PC-9 (cell line): ENCODE results near the gene CNPPD1. TPM values are rescaled to one million over a fixed set of nuclear protein-coding genes. Genes with fewer than 3 reads are reported as not detected.

Experiments used
- BruUV-seq: library from RNA; stranded (reverse); fragments of 400-500 nt; replicated peaks from 2 replicates; lab custom pipeline; 2021; lab: Mats Ljungman, UMichigan
- CTCF ChIA-PET: fragments of 300-600 bp; sonication (Branson Sonifier 250); formaldehyde crosslinking; loops from one replicate; lab custom pipeline; 2022; ENCODE audit warnings: antibody characterized with exemption; lab: Charles Lee
- POLR2A ChIA-PET: fragments of 300-600 bp; sonication (Branson Sonifier 250); formaldehyde crosslinking; loops from one replicate; lab custom pipeline; 2022; ENCODE audit warnings: antibody characterized with exemption; ENCODE audit not compliant: unreplicated experiment; lab: Charles Lee
- DNase-seq, 2 experiments: peaks; one replicate each; pipeline versions ENCODE4 v3.0.0 to v3.0.0-alpha.2; 2015 to 2022; ENCODE audit warnings: mixed read lengths in 1 of 2
- H2AFZ ChIP-seq: fragments of 200-600 bp; sonication (generic); 2 replicates; pipeline ENCODE4 v1.8.1; 2017; ENCODE audit warnings: antibody characterized with exemption
- H3F3A ChIP-seq: fragments of 200-600 bp; sonication (generic); 2 replicates; pipeline ENCODE4 v1.8.1; 2017; ENCODE audit warnings: antibody characterized with exemption, mild to moderate bottlenecking, low read depth; ENCODE audit not compliant: insufficient read depth
- H3K27ac ChIP-seq: fragments of 200-600 bp; sonication (generic); 2 replicates; pipeline ENCODE4 v1.6.1; 2016; ENCODE audit warnings: mixed run types
- H3K27me3 ChIP-seq: fragments of 200-600 bp; sonication (generic); 2 replicates; pipeline ENCODE4 v1.6.1; 2016; ENCODE audit warnings: low read depth, mixed run types; ENCODE audit not compliant: insufficient read depth
- H3K36me3 ChIP-seq: fragments of 200-600 bp; sonication (generic); 2 replicates; pipeline ENCODE4 v1.6.1; 2016; ENCODE audit warnings: low read depth, mixed run types
- H3K4me1 ChIP-seq: fragments of 200-600 bp; sonication (generic); replicated peaks from 2 replicates; pipeline ENCODE4 v1.6.1; 2016; ENCODE audit warnings: mixed run types; ENCODE audit not compliant: insufficient read depth
- H3K4me2 ChIP-seq: fragments of 200-600 bp; sonication (generic); 2 replicates; pipeline ENCODE4 v1.6.1; 2017; ENCODE audit warnings: mixed run types
- H3K4me3 ChIP-seq: fragments of 200-600 bp; sonication (generic); 2 replicates; pipeline ENCODE4 v1.6.1; 2016; ENCODE audit warnings: mixed run types
- H3K79me2 ChIP-seq: fragments of 200-600 bp; sonication (generic); 2 replicates; pipeline ENCODE4 v1.6.1; 2017; ENCODE audit warnings: low read depth, mixed run types
- H3K9me2 ChIP-seq: fragments of 200-600 bp; sonication (generic); 2 replicates; pipeline ENCODE4 v1.8.1; 2017; ENCODE audit warnings: mild to moderate bottlenecking; ENCODE audit not compliant: insufficient read depth
- H3K9me3 ChIP-seq: fragments of 200-600 bp; sonication (generic); 2 replicates; pipeline ENCODE4 v1.8.1; 2016; ENCODE audit warnings: low read depth; ENCODE audit not compliant: insufficient read depth
- H4K20me1 ChIP-seq: fragments of 200-600 bp; sonication (generic); 2 replicates; pipeline ENCODE4 v1.8.1; 2017; ENCODE audit not compliant: insufficient read depth
- CTCF ChIP-seq: fragments of 200-600 bp; sonication (generic); conservative IDR thresholded peaks from 2 replicates; pipeline ENCODE4 v1.6.1; 2017; ENCODE audit warnings: mixed run types, antibody characterized with exemption, mild to moderate bottlenecking, moderate library complexity
- EZH2 ChIP-seq: fragments of 200-600 bp; sonication (generic); IDR thresholded peaks from 2 replicates; pipeline ENCODE4 v1.8.0; 2017; ENCODE audit warnings: antibody characterized with exemption, low read depth
- intact Hi-C: fragments of 100-400 bp; cut with micrococcal nuclease; formaldehyde crosslinking; loops from one replicate; pipeline ENCODE4 v1.10.0; 2022; ENCODE audit not compliant: unreplicated experiment
- total RNA-seq: library from RNA; stranded (reverse); gene quantifications from 2 replicates; pipeline ENCODE4 v1.2.3, GENCODE V29; 2021

CNPPD1 gene
- total RNA-seq, 1 experiment from 2014 or later: 37.1 TPM

DNA sequence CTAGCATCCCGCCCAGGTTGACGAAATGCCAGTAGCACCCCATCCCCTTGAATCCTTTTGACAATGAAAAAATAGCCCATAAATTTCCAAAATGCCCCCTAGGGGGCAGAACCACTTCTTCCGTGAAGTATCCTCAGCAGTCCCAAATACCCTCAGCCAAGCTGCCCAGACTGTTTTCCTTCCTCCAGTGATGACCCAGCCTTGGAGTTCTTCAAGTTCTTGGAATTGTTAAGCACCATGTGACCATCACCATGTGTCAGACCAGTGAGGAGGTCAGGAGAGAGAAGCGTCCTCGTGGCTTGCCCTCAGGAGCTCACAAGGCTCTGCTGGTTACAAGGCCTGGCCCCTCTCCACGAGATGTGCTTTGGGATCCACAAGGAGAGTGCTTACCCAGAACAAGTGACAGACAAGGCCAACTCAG lies 5.5 kb downstream of the CNPPD1 start:
- H2AFZ ChIP-seq: no peak overlapping the region
- H3K9me3 ChIP-seq: no peaks in the 10 kb centered on the region
- 0 out of 2 replicates have a peak, but pooled peaks cover 12% of the 10 kb centered on the region for H3K36me3 ChIP-seq
- no peak overlapping the region for H3K4me3 ChIP-seq
- no TSS peak for BruUV-seq
- TF ChIP-seq EZH2: no peak
- TF ChIP-seq CTCF: peak; percentile 82
- H3K27me3 ChIP-seq: no peaks in the 10 kb centered on the region
- peaks cover 21% of the 10 kb centered on the region for H3K79me2 ChIP-seq
- ChIA-PET POLR2A (no interaction called here), CTCF (interaction anchor here (0.6 to 1.1 kb wide), 7 partner anchors 11 to 762 kb away, joined by 3 to 13 read pairs (median 3); no protein-coding TSS in a partner anchor)
- no peak overlapping the region for H3K27ac ChIP-seq
- H4K20me1 ChIP-seq: no peaks in the 10 kb centered on the region; the same call in 1 of the 2 replicates
- intact Hi-C loops: loop anchor here (1.0 kb wide), 2 partner anchors 40 to 127 kb away; no protein-coding TSS in a partner anchor
- H3K4me1 ChIP-seq: peaks cover 11% of the 10 kb centered on the region
- H3F3A ChIP-seq: peaks cover 23% of the 10 kb centered on the region
- DNase-seq: peak in 1 of 2 experiments; percentile 36
- no peaks in the 10 kb centered on the region for H3K9me2 ChIP-seq
- no peak overlapping the region for H3K4me2 ChIP-seq

GRCh38 chr2:219169930-219170654 lies 6.6 kb downstream of the CNPPD1 start, which contains the start of gene SLC23A3:
Gene SLC23A3, minus strand, starts transcription at chr2:219170029. Its CDS starts 45 bp downstream, at chr2:219169984.
- Histone ChIP-seq H3F3A (peaks cover 16% of the 10 kb centered on the region; the same call in 1 of the 2 replicates), H2AFZ (no peak within 1 kb of the TSS), H3K4me2 (no peak within 1 kb of the TSS), H3K36me3 (0 out of 2 replicates have a peak, but pooled peaks cover 12% of the 10 kb centered on the region), H3K27ac (no peak within 1 kb of the TSS), H3K27me3 (no peaks in the 10 kb centered on the region), H3K4me3 (no peak within 1 kb of the TSS), H3K9me2 (no peaks in the 10 kb centered on the region), H4K20me1 (no peaks in the 10 kb centered on the region; the same call in 1 of the 2 replicates), H3K9me3 (no peaks in the 10 kb centered on the region), H3K79me2 (peaks cover 10% of the 10 kb centered on the region), H3K4me1 (peaks cover under 1% of the 10 kb centered on the region; the same call in 1 of the 2 replicates)
- ChIA-PET POLR2A (interaction anchor here (0.6 kb wide), 1 partner anchor 49 kb away, joined by 3 read pairs; the partner anchor contains the start of gene ABCB6), CTCF (no interaction called here)
- intact Hi-C loops: no loop called here
- TF ChIP-seq CTCF: no peak
- no peak for TF ChIP-seq EZH2
- BruUV-seq: no TSS peak
- no peak for DNase-seq

DNA sequence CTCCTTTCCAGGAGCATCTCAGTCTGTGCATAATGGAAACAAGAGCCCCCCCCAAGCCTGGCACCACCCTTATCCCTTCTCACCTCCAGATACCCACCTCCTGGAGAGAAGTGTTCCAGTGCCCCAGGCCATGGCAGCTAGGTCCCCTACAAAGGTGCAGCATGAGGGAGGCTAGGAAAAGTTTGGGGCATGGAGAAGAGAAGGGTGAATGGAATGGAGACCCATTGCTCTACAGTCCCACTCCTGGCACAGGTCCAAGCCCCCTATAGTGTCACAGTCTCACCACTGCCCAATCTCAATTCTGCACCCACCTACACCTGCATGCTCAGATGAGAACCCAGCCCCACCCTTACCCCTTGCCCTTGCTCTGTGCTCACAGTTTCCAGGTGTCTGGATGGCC lies 7.8 kb downstream of the CNPPD1 start:
- no peak for DNase-seq
- Histone ChIP-seq H3K4me1 (no peaks in the 10 kb centered on the region), H3K9me2 (no peaks in the 10 kb centered on the region), H4K20me1 (no peaks in the 10 kb centered on the region), H3K4me2 (no peak overlapping the region), H3K27ac (no peak overlapping the region), H3K4me3 (no peak overlapping the region), H3K36me3 (0 out of 2 replicates have a peak, but pooled peaks cover 7% of the 10 kb centered on the region), H3K27me3 (no peaks in the 10 kb centered on the region), H3K79me2 (no peaks in the 10 kb centered on the region), H3F3A (peaks cover 16% of the 10 kb centered on the region; the same call in 1 of the 2 replicates), H3K9me3 (no peaks in the 10 kb centered on the region), H2AFZ (no peak overlapping the region)
- intact Hi-C loops: no loop called here
- TF ChIP-seq CTCF: no peak
- no peak for TF ChIP-seq EZH2
- POLR2A ChIA-PET: no interaction called here
- CTCF ChIA-PET: no interaction called here
- no TSS peak for BruUV-seq
